Uterus (tissue), 2 donors: ENCODE data around the gene LHPP.

Source experiments
- POLR2A ChIP-seq, 2 donors: fragments of 450-650 bp; IDR thresholded peaks; one replicate each; pipeline ENCODE4 v1.6.1; 2016; ENCODE audit warnings: antibody characterized with exemption in 2 of 2, mild to moderate bottlenecking in 1 of 2, moderate library complexity in 1 of 2
- TF ChIP-seq, protein P1 (sequence below), 4 experiments: fragments of 200-600 bp in 2 of 4; fragments of 450-650 bp in 2 of 4; sonication (generic) in 2 of 4; IDR thresholded peaks; one replicate each; pipeline ENCODE4 v1.5.1; 2016 to 2019; ENCODE audit warnings: antibody characterized with exemption in 4 of 4, mild to moderate bottlenecking in 2 of 4, moderate library complexity in 1 of 4

DNA sequence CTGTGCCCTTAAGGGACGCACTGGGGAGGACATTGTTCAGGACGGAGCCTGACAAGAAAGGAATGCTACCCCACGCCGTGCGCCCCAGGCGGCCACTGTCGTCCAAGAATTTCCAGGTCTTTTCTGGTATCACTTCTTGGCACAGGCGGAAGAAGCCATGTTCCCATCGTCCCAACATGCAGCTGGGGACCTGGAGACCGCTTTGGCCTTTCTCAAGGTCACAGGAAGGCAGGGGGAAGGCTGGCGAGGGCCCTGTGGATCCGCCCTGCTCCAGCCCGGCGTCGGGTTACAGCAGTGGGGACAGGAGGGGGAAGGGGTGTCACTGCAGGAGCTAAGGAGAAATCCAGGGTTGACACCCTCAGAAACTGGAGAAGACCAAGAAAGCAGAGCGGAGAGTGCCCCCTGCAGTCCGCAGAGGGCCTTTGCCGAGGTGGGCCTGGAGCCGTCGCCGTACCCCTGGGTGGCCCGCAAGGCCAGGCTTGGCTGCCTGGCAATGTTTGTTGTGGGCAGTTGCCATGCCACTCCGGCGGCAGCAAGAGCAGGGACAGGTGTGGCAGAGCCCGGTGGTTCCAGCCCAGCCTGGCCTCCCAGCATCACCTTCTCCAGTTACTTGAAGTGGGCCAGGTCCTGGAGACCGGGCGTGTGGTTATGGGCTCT, 104.1 kb downstream of the LHPP start:
- TF ChIP-seq, protein P1, sequence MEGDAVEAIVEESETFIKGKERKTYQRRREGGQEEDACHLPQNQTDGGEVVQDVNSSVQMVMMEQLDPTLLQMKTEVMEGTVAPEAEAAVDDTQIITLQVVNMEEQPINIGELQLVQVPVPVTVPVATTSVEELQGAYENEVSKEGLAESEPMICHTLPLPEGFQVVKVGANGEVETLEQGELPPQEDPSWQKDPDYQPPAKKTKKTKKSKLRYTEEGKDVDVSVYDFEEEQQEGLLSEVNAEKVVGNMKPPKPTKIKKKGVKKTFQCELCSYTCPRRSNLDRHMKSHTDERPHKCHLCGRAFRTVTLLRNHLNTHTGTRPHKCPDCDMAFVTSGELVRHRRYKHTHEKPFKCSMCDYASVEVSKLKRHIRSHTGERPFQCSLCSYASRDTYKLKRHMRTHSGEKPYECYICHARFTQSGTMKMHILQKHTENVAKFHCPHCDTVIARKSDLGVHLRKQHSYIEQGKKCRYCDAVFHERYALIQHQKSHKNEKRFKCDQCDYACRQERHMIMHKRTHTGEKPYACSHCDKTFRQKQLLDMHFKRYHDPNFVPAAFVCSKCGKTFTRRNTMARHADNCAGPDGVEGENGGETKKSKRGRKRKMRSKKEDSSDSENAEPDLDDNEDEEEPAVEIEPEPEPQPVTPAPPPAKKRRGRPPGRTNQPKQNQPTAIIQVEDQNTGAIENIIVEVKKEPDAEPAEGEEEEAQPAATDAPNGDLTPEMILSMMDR (IDR thresholded peaks at IDR 0.05), result peak in 2 of 4 experiments; percentile 5 to 24
- no peak for TF ChIP-seq POLR2A (IDR thresholded peaks at IDR 0.05)
